SK-N-SH (cell line): ENCODE data around the gene BAIAP2.

Source experiments
- FOXM1 ChIP-seq: IDR thresholded peaks from 2 replicates; pipeline ENCODE4 v1.4.0; 2012; ENCODE audit warnings: low read depth, mild to moderate bottlenecking
- GABPA ChIP-seq: IDR thresholded peaks from 2 replicates; pipeline ENCODE4 v1.4.0; 2012; ENCODE audit warnings: low read depth, mild to moderate bottlenecking
- POLR2AphosphoS5 ChIP-seq: IDR thresholded peaks from 2 replicates; pipeline ENCODE4 v1.6.1; 2012; ENCODE audit warnings: low read depth, low read length
- SMC3 ChIP-seq: IDR thresholded peaks from 2 replicates; pipeline ENCODE4 v1.6.1; 2012; ENCODE audit warnings: low read depth, low read length, improper control_type of control experiment
- TAF1 ChIP-seq: IDR thresholded peaks from 2 replicates; pipeline ENCODE4 v1.6.1; 2012; ENCODE audit warnings: low read depth, mild to moderate bottlenecking, low read length, moderate library complexity, borderline replicate concordance
- TF ChIP-seq, protein P1 (sequence below): fragments of 200-600 bp; sonication (generic); IDR thresholded peaks from 2 replicates; pipeline ENCODE4 v1.6.1; 2017; ENCODE audit warnings: antibody characterized with exemption, mild to moderate bottlenecking, moderate library complexity

DNA sequence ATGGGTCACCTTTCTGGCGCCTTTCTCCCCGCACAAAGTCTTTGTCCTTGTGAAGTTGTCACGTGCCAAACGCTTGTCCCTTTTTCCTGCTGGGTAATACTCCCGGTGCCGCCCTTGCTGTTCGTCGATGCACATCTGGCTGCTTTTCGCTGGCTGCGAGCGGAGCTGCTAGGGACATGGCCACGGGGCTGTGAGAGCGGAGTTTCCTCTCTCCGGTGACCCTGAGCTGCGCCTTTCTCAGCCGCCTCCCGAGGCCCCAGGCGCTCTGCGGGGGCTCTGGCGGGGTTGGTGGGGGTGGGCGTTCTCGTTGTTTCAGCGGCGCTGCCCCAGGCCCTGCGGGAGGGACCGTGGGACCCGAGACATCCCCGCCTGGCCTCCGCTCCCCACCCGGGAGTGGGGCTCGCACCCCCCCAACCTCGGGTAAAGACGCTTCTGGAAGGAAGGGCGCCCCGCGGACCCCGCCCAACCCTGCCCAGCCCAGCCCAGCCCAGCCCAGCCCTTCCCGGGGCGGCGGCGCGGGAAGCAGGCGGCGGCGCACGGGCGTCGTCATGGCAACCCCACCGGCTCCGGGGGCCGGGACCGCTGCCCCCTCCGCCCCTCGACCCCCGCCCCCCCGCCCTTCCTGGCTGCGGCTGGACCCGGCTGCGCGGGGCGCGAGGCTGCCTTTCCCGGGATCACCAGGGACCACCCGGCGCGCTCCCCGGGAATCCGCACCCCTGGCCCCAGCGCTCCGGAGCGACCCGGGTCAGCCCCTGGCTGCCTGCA is 31.1 kb upstream of the BAIAP2 start:
- TF ChIP-seq GABPA (no peak), SMC3 (no peak), POLR2AphosphoS5 (no peak), TAF1 (no peak), FOXM1 (no peak)
- TF ChIP-seq, protein P1, sequence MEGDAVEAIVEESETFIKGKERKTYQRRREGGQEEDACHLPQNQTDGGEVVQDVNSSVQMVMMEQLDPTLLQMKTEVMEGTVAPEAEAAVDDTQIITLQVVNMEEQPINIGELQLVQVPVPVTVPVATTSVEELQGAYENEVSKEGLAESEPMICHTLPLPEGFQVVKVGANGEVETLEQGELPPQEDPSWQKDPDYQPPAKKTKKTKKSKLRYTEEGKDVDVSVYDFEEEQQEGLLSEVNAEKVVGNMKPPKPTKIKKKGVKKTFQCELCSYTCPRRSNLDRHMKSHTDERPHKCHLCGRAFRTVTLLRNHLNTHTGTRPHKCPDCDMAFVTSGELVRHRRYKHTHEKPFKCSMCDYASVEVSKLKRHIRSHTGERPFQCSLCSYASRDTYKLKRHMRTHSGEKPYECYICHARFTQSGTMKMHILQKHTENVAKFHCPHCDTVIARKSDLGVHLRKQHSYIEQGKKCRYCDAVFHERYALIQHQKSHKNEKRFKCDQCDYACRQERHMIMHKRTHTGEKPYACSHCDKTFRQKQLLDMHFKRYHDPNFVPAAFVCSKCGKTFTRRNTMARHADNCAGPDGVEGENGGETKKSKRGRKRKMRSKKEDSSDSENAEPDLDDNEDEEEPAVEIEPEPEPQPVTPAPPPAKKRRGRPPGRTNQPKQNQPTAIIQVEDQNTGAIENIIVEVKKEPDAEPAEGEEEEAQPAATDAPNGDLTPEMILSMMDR = no peak
